Astrocyte (in vitro differentiated cells and primary cell): ENCODE results near the gene LHFPL2. TPM values are rescaled to one million over a fixed set of nuclear protein-coding genes. Genes with fewer than 3 reads are reported as not detected.

Experiments used
- DNase-seq: peaks from one replicate; pipeline ENCODE4 v3.0.0-alpha.2; 2010; ENCODE audit warnings: low read depth
- FAIRE-seq: peaks from 2 replicates; lab custom pipeline; 2011; peaks lifted over from hg19 to GRCh38; lab: Jason Lieb, UNC
- H2AFZ ChIP-seq: 2 replicates; pipeline ENCODE4 v1.6.0; 2012; ENCODE audit warnings: low read depth, low read length, inconsistent platforms
- H3K27ac ChIP-seq: 2 replicates; pipeline ENCODE4 v1.5.1; 2011; ENCODE audit warnings: low read depth, low read length, inconsistent platforms
- H3K27me3 ChIP-seq: 2 replicates; pipeline ENCODE4 v1.6.0; 2011; ENCODE audit warnings: low read length, inconsistent platforms; ENCODE audit not compliant: insufficient read depth
- H3K36me3 ChIP-seq: 2 replicates; pipeline ENCODE4 v1.5.1; 2011; ENCODE audit warnings: low read length, inconsistent platforms; ENCODE audit not compliant: insufficient read depth
- H3K4me1 ChIP-seq: 2 replicates; pipeline ENCODE4 v1.5.1; 2011; ENCODE audit warnings: low read length, inconsistent platforms; ENCODE audit not compliant: insufficient read depth
- H3K4me2 ChIP-seq: 2 replicates; pipeline ENCODE4 v1.6.0; 2012; ENCODE audit warnings: low read length, inconsistent platforms
- H3K4me3 ChIP-seq: 2 replicates; pipeline ENCODE4 v1.5.1; 2011; ENCODE audit warnings: low read depth, mild to moderate bottlenecking, low read length, inconsistent platforms; ENCODE audit not compliant: insufficient read depth
- H3K79me2 ChIP-seq: 2 replicates; pipeline ENCODE4 v1.6.0; 2012; ENCODE audit warnings: mild to moderate bottlenecking, low read length, inconsistent platforms; ENCODE audit not compliant: insufficient read depth
- H3K9ac ChIP-seq: 2 replicates; pipeline ENCODE4 v1.6.0; 2012; ENCODE audit warnings: mild to moderate bottlenecking, low read length, inconsistent platforms
- H3K9me3 ChIP-seq: 2 replicates; pipeline ENCODE4 v1.5.1; 2012; ENCODE audit warnings: low read depth, mild to moderate bottlenecking, low read length, inconsistent platforms; ENCODE audit not compliant: insufficient read depth
- H4K20me1 ChIP-seq: 2 replicates; pipeline ENCODE4 v1.6.0; 2012; ENCODE audit warnings: low read length, inconsistent platforms; ENCODE audit not compliant: insufficient read depth
- H3K27ac Mint-ChIP-seq: one replicate; pipeline ENCODE4 v1.8.0; 2021; ENCODE audit warnings: mild to moderate bottlenecking, mixed read lengths; ENCODE audit not compliant: unreplicated experiment
- H3K27me3 Mint-ChIP-seq: one replicate; pipeline ENCODE4 v1.8.0; 2021; ENCODE audit warnings: low read depth, mixed read lengths; ENCODE audit not compliant: unreplicated experiment
- H3K36me3 Mint-ChIP-seq: one replicate; pipeline ENCODE4 v1.8.0; 2021; ENCODE audit warnings: low read depth, mixed read lengths; ENCODE audit not compliant: unreplicated experiment
- H3K4me1 Mint-ChIP-seq: one replicate; pipeline ENCODE4 v1.8.0; 2021; ENCODE audit warnings: low read depth, mixed read lengths; ENCODE audit not compliant: unreplicated experiment
- H3K4me3 Mint-ChIP-seq: one replicate; pipeline ENCODE4 v1.8.0; 2021; ENCODE audit warnings: mild to moderate bottlenecking, moderate library complexity, mixed read lengths; ENCODE audit not compliant: unreplicated experiment
- H3K9me3 Mint-ChIP-seq: one replicate; pipeline ENCODE4 v1.8.0; 2021; ENCODE audit warnings: mild to moderate bottlenecking, mixed read lengths; ENCODE audit not compliant: unreplicated experiment
- EZH2 ChIP-seq: IDR thresholded peaks from 2 replicates; pipeline ENCODE4 v1.6.1; 2012; ENCODE audit warnings: mild to moderate bottlenecking, low read length, inconsistent platforms; ENCODE audit not compliant: insufficient read depth
- total RNA-seq: library from RNA; stranded (reverse); gene quantifications from 2 replicates; pipeline ENCODE4 v1.2.1, GENCODE V29; 2021
- TF ChIP-seq, protein P1 (sequence below): IDR thresholded peaks from 2 replicates; pipeline ENCODE4 v1.5.1; 2011; ENCODE audit warnings: low read depth, mild to moderate bottlenecking, inconsistent platforms, low read length, moderate library complexity; ENCODE audit not compliant: insufficient read depth

The LHFPL2 gene
- total RNA-seq, 1 donor from 2014 or later, result 17.0 TPM

DNA sequence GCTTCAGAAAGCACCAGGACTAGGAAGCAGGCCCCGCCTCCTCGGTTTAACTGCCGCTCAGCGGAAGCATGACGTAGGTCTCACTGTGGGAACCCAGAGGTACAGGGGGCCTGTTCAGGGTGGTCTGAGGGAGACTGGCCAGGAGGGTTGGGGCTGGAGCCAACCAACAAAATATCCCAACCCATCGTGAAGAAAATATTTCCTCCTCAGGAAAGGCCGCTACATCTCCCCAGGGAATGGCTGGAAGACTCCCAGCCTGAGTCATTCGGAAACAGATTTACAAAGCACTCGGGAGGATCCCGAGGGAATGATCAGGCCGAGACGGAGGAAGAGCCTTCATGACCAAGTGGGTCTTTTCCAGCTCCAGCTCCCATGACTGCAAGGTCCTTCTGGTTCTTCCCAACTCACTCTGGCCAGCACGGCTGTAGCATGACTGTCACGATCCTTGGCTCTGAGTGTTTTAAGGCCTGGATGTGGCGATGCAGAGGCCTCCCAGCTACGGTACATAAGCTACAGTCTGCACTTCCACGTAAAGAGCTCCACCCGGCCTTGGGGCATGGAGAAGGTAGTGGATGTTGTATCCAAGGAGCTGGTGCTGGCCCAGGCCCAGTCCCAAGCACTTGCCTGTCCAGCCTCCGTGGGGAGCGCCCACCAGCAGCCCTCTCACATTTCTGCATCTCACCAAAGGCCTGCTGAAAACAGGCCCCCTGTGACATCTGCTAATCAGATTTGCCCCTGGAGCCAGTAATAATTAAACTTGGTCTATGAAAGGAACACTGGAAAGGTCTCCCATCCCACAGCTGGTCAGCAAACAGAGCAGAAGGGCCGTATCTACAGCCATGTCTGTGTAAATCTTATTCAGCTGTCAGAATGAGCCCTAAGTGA lies 100.6 kb downstream of the LHFPL2 start:
- Histone ChIP-seq H3K9me3 (no peaks in the 10 kb centered on the region), H3K79me2 (peaks cover 30% of the 10 kb centered on the region), H3K4me1 (peaks cover 45% of the 10 kb centered on the region), H3K27me3 (no peaks in the 10 kb centered on the region), H2AFZ (no peak overlapping the region), H3K27ac (peak overlapping the region; percentile 74), H3K4me2 (peak overlapping the region; percentile 15), H3K4me3 (no peak overlapping the region), H3K36me3 (no peaks in the 10 kb centered on the region), H3K9ac (peak overlapping the region; percentile 59), H4K20me1 (no peaks in the 10 kb centered on the region)
- no peak overlapping the region for H3K27ac Mint-ChIP-seq
- H3K9me3 Mint-ChIP-seq, result peaks cover under 1% of the 10 kb centered on the region
- FAIRE-seq (peak; percentile 98), DNase-seq (peak; percentile 68)
- TF ChIP-seq, protein P1, sequence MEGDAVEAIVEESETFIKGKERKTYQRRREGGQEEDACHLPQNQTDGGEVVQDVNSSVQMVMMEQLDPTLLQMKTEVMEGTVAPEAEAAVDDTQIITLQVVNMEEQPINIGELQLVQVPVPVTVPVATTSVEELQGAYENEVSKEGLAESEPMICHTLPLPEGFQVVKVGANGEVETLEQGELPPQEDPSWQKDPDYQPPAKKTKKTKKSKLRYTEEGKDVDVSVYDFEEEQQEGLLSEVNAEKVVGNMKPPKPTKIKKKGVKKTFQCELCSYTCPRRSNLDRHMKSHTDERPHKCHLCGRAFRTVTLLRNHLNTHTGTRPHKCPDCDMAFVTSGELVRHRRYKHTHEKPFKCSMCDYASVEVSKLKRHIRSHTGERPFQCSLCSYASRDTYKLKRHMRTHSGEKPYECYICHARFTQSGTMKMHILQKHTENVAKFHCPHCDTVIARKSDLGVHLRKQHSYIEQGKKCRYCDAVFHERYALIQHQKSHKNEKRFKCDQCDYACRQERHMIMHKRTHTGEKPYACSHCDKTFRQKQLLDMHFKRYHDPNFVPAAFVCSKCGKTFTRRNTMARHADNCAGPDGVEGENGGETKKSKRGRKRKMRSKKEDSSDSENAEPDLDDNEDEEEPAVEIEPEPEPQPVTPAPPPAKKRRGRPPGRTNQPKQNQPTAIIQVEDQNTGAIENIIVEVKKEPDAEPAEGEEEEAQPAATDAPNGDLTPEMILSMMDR, result no peak
- no peak for TF ChIP-seq EZH2
- peaks cover 27% of the 10 kb centered on the region for H3K4me1 Mint-ChIP-seq
- H3K27me3 Mint-ChIP-seq, result no peaks in the 10 kb centered on the region
- no peak overlapping the region for H3K4me3 Mint-ChIP-seq
- H3K36me3 Mint-ChIP-seq, result peaks cover 17% of the 10 kb centered on the region

DNA sequence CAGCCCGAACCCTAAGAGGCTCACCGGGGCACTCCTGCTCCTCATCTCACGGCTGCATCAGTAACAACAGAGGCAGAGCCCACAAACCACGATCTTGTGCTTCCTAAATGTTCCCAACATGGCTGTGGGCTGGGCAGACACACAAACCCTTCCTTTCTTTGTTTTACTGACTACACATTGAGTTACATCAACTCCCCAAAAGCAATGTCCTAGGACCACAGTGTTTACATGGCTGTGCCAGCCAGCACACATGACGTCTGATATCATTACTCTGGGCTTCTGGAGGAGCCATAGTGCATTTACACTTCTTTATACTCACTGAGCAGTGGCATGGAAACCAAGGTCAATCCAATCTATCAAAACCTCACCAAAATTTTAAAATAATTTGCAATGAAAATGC lies 101.4 kb downstream of the LHFPL2 start:
- TF ChIP-seq, protein P1, result no peak
- no peak for TF ChIP-seq EZH2
- no peak overlapping the region for H3K4me3 ChIP-seq
- H3K27me3 ChIP-seq, result no peaks in the 10 kb centered on the region
- H3K36me3 ChIP-seq, result no peaks in the 10 kb centered on the region
- peaks cover 43% of the 10 kb centered on the region for H3K4me1 ChIP-seq
- peaks cover 17% of the 10 kb centered on the region for H3K36me3 Mint-ChIP-seq
- peak overlapping the region; percentile 15 for H3K4me2 ChIP-seq
- peak overlapping the region; percentile 59 for H3K9ac ChIP-seq
- H3K4me3 Mint-ChIP-seq, result no peak overlapping the region
- H4K20me1 ChIP-seq, result no peaks in the 10 kb centered on the region
- no peak for FAIRE-seq
- H3K9me3 Mint-ChIP-seq, result no peaks in the 10 kb centered on the region
- H3K27me3 Mint-ChIP-seq, result no peaks in the 10 kb centered on the region
- no peak overlapping the region for H3K27ac Mint-ChIP-seq
- H2AFZ ChIP-seq, result no peak overlapping the region
- peaks cover 27% of the 10 kb centered on the region for H3K4me1 Mint-ChIP-seq
- peak overlapping the region; percentile 74 for H3K27ac ChIP-seq
- no peaks in the 10 kb centered on the region for H3K9me3 ChIP-seq
- DNase-seq, result peak; percentile 72
- H3K79me2 ChIP-seq, result peaks cover 32% of the 10 kb centered on the region
